ENCODE results near the gene SV2B. TPM values are rescaled to one million over a fixed set of nuclear protein-coding genes. Genes with fewer than 3 reads are reported as not detected.

Gene SV2B
- total and polyA plus RNA-seq, 9 of the 15 experiments (the other 6 are each of a cell fraction or from before 2014, with no cell fraction given) = 0.01 to 0.25 (median 0.11) TPM

GRCh38 chr15:91152896-91153581 lies 53.0 kb downstream of the SV2B start (continued):
- TF ChIP-seq CTCFL (IDR thresholded peaks at IDR 0.05; ENCODE audit: borderline replicate concordance, insufficient read depth, low read depth, low read length, poor library complexity, severe bottlenecking) = no peak

GRCh38 chr15:91153954-91154353 lies 53.9 kb downstream of the SV2B start:
- no peaks in the 10 kb centered on the region for H3K9me3 ChIP-seq (replicated peaks; ENCODE audit: control insufficient read depth, insufficient read depth, low read depth, low read length)
- no peak for TF ChIP-seq GTF2B (IDR thresholded peaks at IDR 0.05; ENCODE audit: extremely low read depth, insufficient read length)
- peak; percentile 81; the same call in 1 of the 2 replicates for TF ChIP-seq ZKSCAN1 (IDR thresholded peaks at IDR 0.05; ENCODE audit: low read depth, low read length)
- in situ Hi-C loops (cut with MboI) (no loop called here), intact Hi-C loops (cut with micrococcal nuclease) (no loop called here)
- no peaks in the 10 kb centered on the region for H3K4me1 ChIP-seq (replicated peaks in 1 of 2; ENCODE audit: control insufficient read depth in 2 of 2, insufficient read depth in 2 of 2, low read length in 2 of 2)
- ChIA-PET CTCF (ENCODE audit: low intra/inter-chr PET ratio) (no interaction called here), POLR2A (interaction anchor here (0.6 to 0.8 kb wide), 2 partner anchors 8 to 10 kb away, joined by 3 to 4 read pairs; no protein-coding TSS in a partner anchor)
- H4K20me1 ChIP-seq (replicated peaks; ENCODE audit: control insufficient read depth, insufficient read depth, low read length) = no peaks in the 10 kb centered on the region
- no peak overlapping the region for H2AFZ ChIP-seq (ENCODE audit: low read depth, low read length)
- WGBS (ENCODE audit: insufficient coverage, low coverage, missing lambda C conversion rate) = 0% methylated on average over 1 of the region's 1 CpG
- H3K9me1 ChIP-seq (ENCODE audit: control insufficient read depth, insufficient read depth, low read length) = no peaks in the 10 kb centered on the region
- ATAC-seq = no peak
- no peak overlapping the region for H3K9ac ChIP-seq (ENCODE audit: insufficient read depth in 1 of 2, low read depth in 2 of 2, low read length in 2 of 2)
- DNase-seq (ENCODE audit: extremely low read depth in 1 of 4, low spot score in 3 of 4) = no peak
- BruUV-seq (replicated peaks) = no TSS peak
- no peaks in the 10 kb centered on the region; a peak in 1 of 5 replicates for H3K27me3 ChIP-seq (ENCODE audit: control insufficient read depth in 2 of 2, insufficient read depth in 2 of 2, low read length in 2 of 2)
- H3K36me3 ChIP-seq (ENCODE audit: control insufficient read depth, insufficient read depth, low read length) = no peaks in the 10 kb centered on the region
- H3K27ac ChIP-seq (ENCODE audit: extremely low read depth, low read depth, low read length) = no peak overlapping the region
- no peak overlapping the region for H3K4me2 ChIP-seq (ENCODE audit: insufficient read depth, low read length)
- no peaks in the 10 kb centered on the region for H3K79me2 ChIP-seq (ENCODE audit: control insufficient read depth, insufficient read depth, low read length)
- FAIRE-seq = no peak
- no peak overlapping the region for H3K4me3 ChIP-seq

Data from K562 (cell line).